Fibroblast of skin of right quadriceps (primary cell): ENCODE results near the gene LAMB4.

ENCODE experiments used
- DNase-seq: peaks from one replicate; pipeline ENCODE4 v3.0.0-alpha.2; 2013

The LAMB4 gene

GRCh38 chr7:108104324-108104723 lies 25.8 kb downstream of the LAMB4 start:
- DNase-seq = no peak

GRCh38 chr7:108103558-108104298 lies 26.4 kb downstream of the LAMB4 start:
- peak; percentile 34 for DNase-seq

DNA sequence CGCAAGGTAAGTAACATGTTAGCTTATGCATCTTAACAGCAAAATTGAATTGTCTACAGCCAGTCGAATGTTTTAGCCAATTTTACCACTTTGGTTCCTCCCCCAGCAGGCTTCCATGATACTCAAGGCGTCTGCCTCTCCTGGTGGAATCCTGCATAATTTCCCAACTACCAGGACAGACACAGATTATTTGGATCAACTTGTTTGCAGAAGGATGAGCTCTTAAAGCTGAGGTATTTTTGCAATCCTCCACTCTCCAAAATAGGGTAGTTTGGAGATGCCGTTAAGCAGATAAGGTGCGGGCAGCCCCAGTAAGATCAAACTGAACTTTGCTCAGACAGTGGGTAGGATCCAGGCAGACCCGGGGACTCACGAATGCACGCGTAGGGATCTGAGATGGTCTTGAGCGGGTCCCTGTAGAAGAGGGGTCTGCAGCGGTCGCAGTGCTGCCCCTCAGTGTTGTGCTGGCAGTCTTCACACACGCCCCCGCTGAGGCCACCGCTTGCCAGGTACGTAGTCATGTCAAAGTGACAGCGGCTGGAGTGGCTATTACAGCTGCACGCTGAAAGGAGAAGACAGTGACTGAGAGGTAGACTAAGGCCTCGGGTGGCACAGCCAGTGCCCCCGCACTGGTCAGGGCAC lies 27.4 kb downstream of the LAMB4 start:
- no peak for DNase-seq

DNA sequence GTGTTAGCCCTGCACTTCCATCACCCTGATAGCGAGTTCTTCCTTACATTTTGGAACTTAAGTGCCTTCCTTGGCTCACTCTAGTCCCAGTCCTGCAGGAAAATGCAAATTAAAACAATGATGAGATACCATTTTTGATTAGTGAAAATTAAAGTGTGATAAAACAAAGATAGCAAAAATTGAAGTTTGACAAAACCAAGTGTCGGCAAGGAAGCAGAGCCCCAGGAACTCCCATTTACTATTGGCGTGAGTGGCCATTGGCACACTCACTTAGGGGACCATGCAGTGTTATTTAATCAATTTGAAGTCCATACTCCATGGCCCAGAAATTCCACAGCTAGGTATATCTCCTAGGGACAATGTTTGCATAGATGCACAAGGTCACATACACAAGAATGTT lies 28.4 kb downstream of the LAMB4 start:
- DNase-seq = no peak

DNA sequence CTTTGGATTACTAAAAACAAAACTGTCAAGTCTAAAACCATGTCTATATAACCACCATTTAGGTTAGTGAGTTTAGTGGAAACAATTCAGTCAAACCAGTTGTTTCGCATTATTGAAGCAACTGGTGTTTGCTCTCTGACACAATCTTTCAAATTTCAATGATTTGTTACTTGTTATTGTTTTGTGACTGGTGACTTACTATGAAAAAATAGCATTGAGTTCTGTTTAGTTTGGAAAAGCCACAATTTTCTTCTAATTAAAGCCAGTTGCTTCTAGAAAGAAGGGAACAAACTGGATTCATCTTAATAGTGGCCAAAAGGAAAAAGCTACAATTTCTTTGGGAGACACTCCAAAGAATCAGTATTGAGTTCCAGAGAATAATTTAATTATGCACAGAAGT lies 30.4 kb downstream of the LAMB4 start:
- DNase-seq = peak; percentile 70

GRCh38 chr7:108097703-108098102 lies 32.5 kb downstream of the LAMB4 start:
- DNase-seq = no peak

GRCh38 chr7:108096996-108097395 lies 33.2 kb downstream of the LAMB4 start:
- no peak for DNase-seq

- peak; percentile 90 for DNase-seq
These were observed 35.0 kb downstream of the LAMB4 start for GRCh38 chr7:108094933-108095710.

DNA sequence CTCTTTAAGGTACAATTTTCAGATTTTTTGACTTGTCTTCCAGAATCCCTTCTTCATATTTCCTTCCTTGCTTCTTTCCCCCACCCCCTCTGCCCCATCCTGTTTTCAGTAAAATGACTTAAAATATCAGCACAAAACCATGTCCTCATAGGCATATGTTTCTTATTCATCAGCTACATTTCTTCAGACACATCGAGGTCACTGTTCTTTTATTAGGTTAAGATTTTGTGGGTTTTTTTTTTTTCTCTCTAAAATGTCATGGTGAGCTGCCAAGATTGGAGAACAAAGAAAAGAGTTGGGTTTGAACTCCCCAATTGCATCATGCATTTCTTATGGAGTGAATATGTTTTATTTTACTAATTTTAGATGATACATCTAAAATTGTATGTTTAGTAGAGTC lies 35.8 kb downstream of the LAMB4 start:
- peak; percentile 97 for DNase-seq

DNA sequence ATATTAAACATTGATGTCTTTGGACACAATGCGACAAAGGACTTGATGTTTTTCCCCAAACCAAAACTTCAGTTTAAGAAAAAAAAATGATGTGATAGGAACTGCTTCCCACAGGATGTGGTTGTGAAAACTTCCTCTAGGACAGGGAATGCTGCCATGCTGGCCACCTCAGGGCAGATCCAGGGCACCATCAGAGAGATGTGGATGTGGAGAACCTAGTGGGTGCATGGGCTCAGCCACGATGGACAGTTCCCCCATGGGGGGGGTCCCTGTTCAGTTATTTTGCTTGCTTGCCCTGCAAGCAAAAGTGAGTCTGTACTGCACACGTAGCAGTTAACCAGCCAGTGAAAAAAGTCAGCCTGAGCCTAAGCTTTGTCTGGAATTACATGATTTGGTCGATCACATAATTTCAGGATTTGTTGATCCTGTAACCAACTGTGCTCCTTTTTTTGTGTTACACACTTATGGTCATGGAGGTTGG lies 36.3 kb downstream of the LAMB4 start:
- DNase-seq = peak; percentile 54

DNA sequence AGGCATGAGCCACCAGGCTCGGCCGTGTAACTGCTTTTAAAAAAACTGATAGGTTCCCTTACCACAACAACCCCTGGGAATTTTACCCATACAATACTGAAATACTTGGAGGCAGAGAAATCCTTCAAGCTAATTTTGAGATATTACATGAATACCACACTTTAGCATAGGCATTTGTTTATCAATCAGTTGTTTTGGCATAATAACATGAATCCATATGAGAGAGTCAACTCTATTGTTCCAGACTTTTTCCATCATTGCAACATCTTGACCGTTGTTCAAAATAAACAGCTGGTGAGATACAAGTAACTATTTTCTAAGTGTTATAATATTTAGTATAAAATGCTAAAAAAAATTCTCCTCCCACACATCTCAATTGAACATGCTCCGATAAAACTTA lies 36.8 kb downstream of the LAMB4 start:
- no peak for DNase-seq

GRCh38 chr7:108091461-108091831 lies 38.7 kb downstream of the LAMB4 start:
- peak; percentile 67 for DNase-seq

GRCh38 chr7:108090791-108091460 lies 39.2 kb downstream of the LAMB4 start:
- no peak for DNase-seq

- no peak for DNase-seq
These were observed 40.8 kb downstream of the LAMB4 start for GRCh38 chr7:108089381-108089780.

DNA sequence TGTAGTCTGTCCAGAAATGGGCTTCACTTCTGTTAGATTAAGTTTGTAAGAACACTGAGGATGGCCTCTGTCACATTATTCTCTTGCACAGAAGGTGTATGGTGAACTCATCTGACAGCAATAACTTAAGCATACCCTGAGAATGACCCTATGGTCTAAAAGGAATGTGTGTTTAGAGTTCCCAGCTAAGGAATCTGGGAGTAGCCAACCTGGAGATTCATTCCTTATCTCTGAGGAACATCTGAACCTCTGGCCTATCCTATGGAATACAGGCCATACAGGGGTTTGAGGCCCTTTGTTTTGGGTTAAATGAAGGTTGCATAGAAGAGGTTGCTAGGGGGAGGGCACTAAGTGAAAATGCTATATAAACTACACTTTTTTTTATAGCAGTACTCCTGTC lies 41.4 kb downstream of the LAMB4 start:
- peak; percentile 57 for DNase-seq

DNA sequence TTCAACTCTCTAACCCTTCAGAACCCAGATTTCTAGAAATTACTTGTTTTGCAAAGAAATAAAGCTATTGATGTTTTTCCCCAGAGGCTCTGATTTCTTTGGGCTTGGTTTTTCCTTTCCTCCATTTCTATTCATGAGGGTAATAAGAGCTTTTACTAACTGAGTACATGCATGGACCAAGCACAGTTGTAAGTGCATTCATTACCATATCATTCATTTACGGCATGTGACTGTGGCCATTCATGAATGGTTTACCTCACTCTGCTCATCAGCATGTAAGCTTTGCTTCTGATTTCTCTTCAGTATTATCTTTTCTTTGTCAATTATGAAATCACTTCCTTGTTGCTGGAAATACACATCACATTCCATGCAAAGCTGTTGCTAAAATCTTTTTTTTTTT lies 42.4 kb downstream of the LAMB4 start:
- DNase-seq = no peak

DNA sequence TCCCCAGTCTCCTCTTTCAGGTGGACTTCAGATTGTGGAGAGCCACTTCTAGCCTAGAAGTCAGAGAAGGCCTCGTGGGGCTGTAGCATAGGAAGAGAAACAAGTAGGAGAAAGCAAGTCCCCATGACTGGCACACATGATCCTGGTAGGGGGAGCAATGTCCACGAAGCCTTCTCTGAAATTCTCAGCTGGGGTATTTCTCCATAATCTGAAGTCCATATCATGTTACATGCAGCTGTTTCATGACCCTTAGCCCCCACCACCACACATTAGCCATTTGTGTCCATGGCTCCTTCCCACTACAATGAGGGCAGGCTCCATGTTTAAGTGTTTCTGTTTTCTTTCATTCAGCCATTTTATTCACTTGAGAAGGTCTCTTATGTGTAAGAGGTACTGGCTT lies 43.2 kb downstream of the LAMB4 start:
- no peak for DNase-seq

DNA sequence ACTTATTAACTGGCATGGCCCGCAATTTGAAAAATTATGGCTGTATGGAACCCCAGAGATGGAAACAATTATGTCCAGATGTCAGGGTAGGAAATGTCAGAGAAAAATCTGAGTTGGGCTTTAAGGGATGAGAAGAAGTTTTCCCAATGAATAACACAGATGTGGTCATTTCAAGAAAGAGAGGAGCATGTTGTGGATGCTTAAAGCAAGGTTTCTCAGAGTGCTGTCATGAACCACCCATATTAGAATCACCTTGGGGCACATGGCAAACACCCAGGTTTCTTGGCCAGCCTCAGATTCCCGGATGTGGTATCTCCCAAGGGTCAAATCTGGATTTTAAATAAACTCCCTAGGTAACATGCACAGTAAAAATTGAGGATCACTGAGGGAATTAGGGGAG lies 43.6 kb downstream of the LAMB4 start:
- peak; percentile 43 for DNase-seq

GRCh38 chr7:108083980-108084379 lies 46.2 kb downstream of the LAMB4 start:
- DNase-seq = peak; percentile 54

GRCh38 chr7:108079648-108080591 lies 50.2 kb downstream of the LAMB4 start:
- peak; percentile 98 for DNase-seq

GRCh38 chr7:108079276-108079647 lies 50.9 kb downstream of the LAMB4 start:
- no peak for DNase-seq

DNA sequence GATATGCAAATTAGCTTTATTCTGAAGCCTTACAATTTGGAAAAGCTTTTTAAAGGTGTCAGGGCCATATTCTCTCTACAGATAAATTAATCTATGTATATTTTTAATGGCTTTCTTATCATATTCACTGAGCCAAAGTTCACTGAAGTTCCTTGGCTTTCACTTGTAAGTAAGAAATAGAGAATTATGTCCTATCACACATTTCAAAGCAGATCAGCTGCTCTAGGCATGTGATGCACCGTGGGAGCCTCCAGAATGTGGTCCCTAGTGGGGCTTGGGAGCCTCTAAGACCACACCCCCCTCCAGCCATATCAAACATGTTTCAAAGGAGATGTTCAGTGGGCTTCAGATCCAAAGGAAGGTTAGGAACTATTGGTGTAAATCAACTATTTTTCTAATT lies 51.5 kb downstream of the LAMB4 start:
- no peak for DNase-seq
